ENCODE results near the gene ADAMTS4. TPM values are rescaled to one million over a fixed set of nuclear protein-coding genes. Genes with fewer than 3 reads are reported as not detected.

Gene ADAMTS4
- total and polyA plus RNA-seq, 2 donors (not counting 3 experiments of a cell fraction or from before 2014, with no cell fraction given), result 2.5 to 13.6 TPM

GRCh38 chr1:161160671-161161145, 38.1 kb downstream of the ADAMTS4 start:
- Histone ChIP-seq H2AFZ (ENCODE audit: low read depth, low read length) (no peak overlapping the region), H3K4me3 (replicated peaks in 1 of 3; ENCODE audit: insufficient read depth in 1 of 3, low read depth in 1 of 3, low read length in 3 of 3) (no peak overlapping the region), H3K9me1 (replicated peaks; ENCODE audit: control insufficient read depth, extremely low read depth, insufficient read depth, low read length) (no peaks in the 10 kb centered on the region), H3K4me2 (ENCODE audit: insufficient read depth, low read length) (no peak overlapping the region), H3K27me3 (ENCODE audit: control insufficient read depth in 2 of 2, insufficient read depth in 2 of 2, low read length in 2 of 2) (no peaks in the 10 kb centered on the region), H3K79me2 (ENCODE audit: control insufficient read depth, insufficient read depth, low read length) (peaks cover 7% of the 10 kb centered on the region), H3K4me1 (ENCODE audit: control insufficient read depth, extremely low read depth, insufficient read depth, low read length) (peaks cover 10% of the 10 kb centered on the region), H3K36me3 (ENCODE audit: control insufficient read depth in 2 of 2, extremely low read depth in 1 of 2, insufficient read depth in 2 of 2, low read length in 2 of 2) (peaks cover 2 to 14% of the 10 kb centered on the region in 2 experiments), H3K9me3 (replicated peaks; ENCODE audit: control insufficient read depth, insufficient read depth, low read length) (no peaks in the 10 kb centered on the region), H3K27ac (ENCODE audit: insufficient read depth, low read depth, low read length) (no peak overlapping the region), H3K9ac (replicated peaks; ENCODE audit: extremely low read depth, insufficient read depth, low read length) (no peak overlapping the region), H4K20me1 (replicated peaks; ENCODE audit: control insufficient read depth, extremely low read depth, insufficient read depth, low read length) (no peaks in the 10 kb centered on the region)
- intact Hi-C loops (cut with micrococcal nuclease), result no loop called here
- dilution Hi-C loops (cut with MboI; ENCODE audit: extremely low pct_ligation_motif_present, low sequenced_read_pairs), result no loop called here
- TF ChIP-seq JUN (IDR thresholded peaks at IDR 0.05; ENCODE audit: borderline replicate concordance, insufficient read depth, insufficient read length, low read depth), result no peak
- no peak for TF ChIP-seq POLR2A (IDR thresholded peaks at IDR 0.05; ENCODE audit: low read depth, low read length)
- no peak for TF ChIP-seq MAX (IDR thresholded peaks at IDR 0.05; ENCODE audit: insufficient read depth, insufficient read length)
- no peak for TF ChIP-seq GATA2 (IDR thresholded peaks at IDR 0.05; ENCODE audit: insufficient read depth, insufficient read length, low read depth, low read length)
- TF ChIP-seq EZH2 (IDR thresholded peaks at IDR 0.05; ENCODE audit: borderline replicate concordance, low read depth, low read length, severe bottlenecking), result no peak
- TF ChIP-seq MYC (IDR thresholded peaks at IDR 0.05; ENCODE audit: low read depth, low read length), result no peak
- TF ChIP-seq POLR2AphosphoS5 (IDR thresholded peaks at IDR 0.05; ENCODE audit: insufficient read depth, low read depth, low read length), result no peak
- no peak for TF ChIP-seq CTCF (IDR thresholded peaks at IDR 0.05; ENCODE audit: extremely low read depth in 1 of 2, insufficient read depth in 1 of 2, low read depth in 1 of 2, low read length in 2 of 2)
- no peak for TF ChIP-seq FOS (IDR thresholded peaks at IDR 0.05; ENCODE audit: borderline replicate concordance, insufficient read depth, low read length)
- BruUV-seq (replicated peaks), result no TSS peak
- POLR2A ChIA-PET, result no interaction called here
- CTCF ChIA-PET, result no interaction called here
- DNase-seq (ENCODE audit: low read depth, low spot score), result no peak
- no peak for FAIRE-seq

Data from endothelial cell of umbilical vein (primary cell).